ENCODE measurements around the gene SNX6. TPM values are rescaled to one million over a fixed set of nuclear protein-coding genes. Genes with fewer than 3 reads are reported as not detected.
"Not testable (repeated sequence)": the region's sequence is repeated elsewhere in the genome, so short reads cannot be mapped to it uniquely, and the experiment has no call there.

Gene SNX6
- total and polyA plus RNA-seq, 10 donors = 23.0 to 201 (median 86.0) TPM

DNA sequence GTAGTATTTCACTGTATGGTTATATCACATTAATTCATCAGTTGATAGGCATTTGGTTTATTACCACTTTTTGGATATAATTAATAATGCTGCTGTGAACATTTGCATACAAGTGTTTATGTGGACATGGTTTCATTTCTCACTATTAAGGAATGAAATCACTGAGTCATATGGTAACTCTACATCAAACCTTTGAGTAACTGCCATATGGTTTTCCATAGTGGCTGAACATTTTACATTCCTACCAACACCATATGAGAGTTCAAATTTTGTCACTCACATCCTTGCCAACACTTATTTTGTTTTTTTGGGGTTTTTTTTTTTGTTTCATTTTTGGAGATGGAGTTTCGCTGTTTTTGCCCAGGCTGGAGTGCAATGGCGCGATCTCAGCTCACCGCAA is 60.2 kb downstream of the SNX6 start:
- peaks cover 4 to 100% (median 90%) of the 10 kb centered on the region in 6 donors for H3K36me3 ChIP-seq
- intact Hi-C loops (cut with DNase I; ENCODE audit: low total_unique reads) = no loop called here
- no peaks in the 10 kb centered on the region for H3K9me3 ChIP-seq
- no peaks in the 10 kb centered on the region for H3K27me3 ChIP-seq (replicated peaks in 1 of 7)
- no peak for DNase-seq
- WGBS, 5 donors = 98 to 100% (median 98%) methylated on average over 4 of the region's 4 CpGs
- TF ChIP-seq POLR2AphosphoS5 (IDR thresholded peaks at IDR 0.05) (no peak), POLR2A (IDR thresholded peaks at IDR 0.05) (no peak)
- TF ChIP-seq, protein P1, sequence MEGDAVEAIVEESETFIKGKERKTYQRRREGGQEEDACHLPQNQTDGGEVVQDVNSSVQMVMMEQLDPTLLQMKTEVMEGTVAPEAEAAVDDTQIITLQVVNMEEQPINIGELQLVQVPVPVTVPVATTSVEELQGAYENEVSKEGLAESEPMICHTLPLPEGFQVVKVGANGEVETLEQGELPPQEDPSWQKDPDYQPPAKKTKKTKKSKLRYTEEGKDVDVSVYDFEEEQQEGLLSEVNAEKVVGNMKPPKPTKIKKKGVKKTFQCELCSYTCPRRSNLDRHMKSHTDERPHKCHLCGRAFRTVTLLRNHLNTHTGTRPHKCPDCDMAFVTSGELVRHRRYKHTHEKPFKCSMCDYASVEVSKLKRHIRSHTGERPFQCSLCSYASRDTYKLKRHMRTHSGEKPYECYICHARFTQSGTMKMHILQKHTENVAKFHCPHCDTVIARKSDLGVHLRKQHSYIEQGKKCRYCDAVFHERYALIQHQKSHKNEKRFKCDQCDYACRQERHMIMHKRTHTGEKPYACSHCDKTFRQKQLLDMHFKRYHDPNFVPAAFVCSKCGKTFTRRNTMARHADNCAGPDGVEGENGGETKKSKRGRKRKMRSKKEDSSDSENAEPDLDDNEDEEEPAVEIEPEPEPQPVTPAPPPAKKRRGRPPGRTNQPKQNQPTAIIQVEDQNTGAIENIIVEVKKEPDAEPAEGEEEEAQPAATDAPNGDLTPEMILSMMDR (IDR thresholded peaks at IDR 0.05 in 8 of 11, conservative IDR thresholded peaks at IDR 0.05 in 3 of 11) = no peak
- no peak overlapping the region for H3K27ac ChIP-seq
- no peak overlapping the region for H3K4me3 ChIP-seq
- H3K4me1 ChIP-seq = no peaks in the 10 kb centered on the region

DNA sequence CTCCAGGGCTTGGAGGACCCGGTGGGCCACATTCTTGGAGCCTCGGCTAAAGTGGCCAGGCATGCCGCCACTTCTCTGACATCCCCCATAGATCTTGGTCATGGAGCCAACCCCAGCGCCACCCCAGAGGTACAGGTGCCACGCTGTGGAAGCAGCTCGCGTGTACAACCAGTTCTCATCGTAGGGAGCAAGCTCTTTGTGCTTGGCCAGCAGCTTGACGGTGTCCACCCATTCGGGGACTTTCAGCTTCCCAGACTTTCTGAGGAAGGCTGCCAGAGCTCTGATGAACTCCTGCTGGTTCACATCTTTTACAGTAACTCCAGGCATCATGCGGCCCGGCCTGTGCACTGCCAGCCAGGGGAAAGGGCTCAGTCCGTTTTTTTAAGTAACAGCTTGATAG is 61.1 kb downstream of the SNX6 start:
- no peak for DNase-seq
- Histone ChIP-seq H3K9me3 (no peaks in the 10 kb centered on the region), H3K4me3 (no peak overlapping the region), H3K36me3 (peaks cover 4 to 100% (median 90%) of the 10 kb centered on the region in 6 donors), H3K27me3 (replicated peaks in 1 of 7) (no peaks in the 10 kb centered on the region), H3K4me1 (no peaks in the 10 kb centered on the region), H3K27ac (no peak overlapping the region)
- WGBS, 5 donors = 93 to 98% (median 97%) methylated on average over 13 of the region's 13 CpGs
- intact Hi-C loops (cut with DNase I; ENCODE audit: low total_unique reads) = no loop called here
- no peak for TF ChIP-seq POLR2AphosphoS5 (IDR thresholded peaks at IDR 0.05)
- TF ChIP-seq, protein P1 (IDR thresholded peaks at IDR 0.05 in 8 of 11, conservative IDR thresholded peaks at IDR 0.05 in 3 of 11) = no peak
- TF ChIP-seq POLR2A (IDR thresholded peaks at IDR 0.05) = no peak

DNA sequence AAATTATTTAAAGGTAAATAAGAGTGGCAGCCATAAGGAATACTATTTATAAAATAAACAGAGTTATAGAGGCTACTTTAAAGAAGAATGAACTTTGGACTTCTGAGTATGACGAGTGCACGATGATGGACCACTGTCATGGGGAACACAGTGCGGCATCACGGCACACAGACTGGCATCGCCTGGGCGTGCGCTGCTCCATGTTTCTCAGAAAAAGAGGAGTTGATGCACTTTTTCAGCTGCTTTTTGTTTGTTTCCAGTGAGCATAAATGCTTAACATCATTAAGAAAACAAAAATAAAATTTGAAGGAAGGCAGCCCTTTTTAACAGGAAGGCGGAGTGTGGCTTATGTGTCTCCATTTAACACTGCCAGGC is 67.2 kb downstream of the SNX6 start:
- intact Hi-C loops (cut with DNase I; ENCODE audit: low total_unique reads) = no loop called here
- Histone ChIP-seq H3K4me1 (no peaks in the 10 kb centered on the region), H3K4me3 (no peak overlapping the region), H3K36me3 (peaks cover 0 to 57% (median 54%) of the 10 kb centered on the region in 6 donors), H3K9me3 (no peaks in the 10 kb centered on the region), H3K27ac (no peak overlapping the region), H3K27me3 (replicated peaks in 1 of 7) (no peaks in the 10 kb centered on the region)
- DNase-seq = no peak
- TF ChIP-seq POLR2A (IDR thresholded peaks at IDR 0.05) = no peak
- TF ChIP-seq POLR2AphosphoS5 (IDR thresholded peaks at IDR 0.05) = no peak
- TF ChIP-seq, protein P1 (IDR thresholded peaks at IDR 0.05 in 8 of 11, conservative IDR thresholded peaks at IDR 0.05 in 3 of 11) = no peak
- WGBS, 5 donors = 85 to 97% (median 96%) methylated on average over 8 of the region's 8 CpGs

- H3K4me1 ChIP-seq; H3K4me3 ChIP-seq; DNase-seq; H3K27ac ChIP-seq; H3K9me3 ChIP-seq; H3K27me3 ChIP-seq (replicated peaks in 1 of 7); intact Hi-C loops (cut with DNase I; ENCODE audit: low total_unique reads): not testable (repeated sequence)
- WGBS, 5 donors = 93 to 96% (median 95%) methylated on average over 6 to 7 of the region's 8 CpGs
- H3K36me3 ChIP-seq = peaks cover 0 to 52% (median 48%) of the 10 kb centered on the region in 6 donors
Observed at GRCh38 chr14:34562037-34562775, 67.7 kb downstream of the SNX6 start.

- H3K36me3 ChIP-seq; H3K27me3 ChIP-seq (replicated peaks in 1 of 7); H3K27ac ChIP-seq; intact Hi-C loops (cut with DNase I; ENCODE audit: low total_unique reads); DNase-seq; H3K4me3 ChIP-seq: not testable (repeated sequence)
- peaks cover 0 to 11% (median 0%) of the 10 kb centered on the region in 8 donors for H3K9me3 ChIP-seq
- WGBS, 5 donors = no CpG with 5 or more reads among the region's 35 CpGs
- H3K4me1 ChIP-seq = peaks cover 0 to 12% (median 0%) of the 10 kb centered on the region in 6 donors
Observed at GRCh38 chr14:34556498-34556829, 73.5 kb downstream of the SNX6 start.

- DNase-seq; H3K27ac ChIP-seq; intact Hi-C loops (cut with DNase I; ENCODE audit: low total_unique reads); H3K4me3 ChIP-seq; H3K27me3 ChIP-seq (replicated peaks in 1 of 7); H3K36me3 ChIP-seq: not testable (repeated sequence)
- no CpG with 5 or more reads among the region's 49 CpGs for WGBS, 5 donors
- H3K9me3 ChIP-seq = peaks cover 0 to 11% (median 0%) of the 10 kb centered on the region in 8 donors
- peaks cover 0 to 12% (median 0%) of the 10 kb centered on the region in 6 donors for H3K4me1 ChIP-seq
Observed at GRCh38 chr14:34555583-34556497, 74.1 kb downstream of the SNX6 start.
